SH-SY5Y (cell line): ENCODE results near the gene C14orf119.

Experiments used
- GATA2 ChIP-seq: IDR thresholded peaks from 2 replicates; pipeline ENCODE4 v1.6.1; 2011; ENCODE audit warnings: mild to moderate bottlenecking, low read depth, low read length
- GATA3 ChIP-seq: IDR thresholded peaks from 2 replicates; pipeline ENCODE4 v1.6.1; 2011; ENCODE audit warnings: low read depth, mild to moderate bottlenecking, low read length, moderate library complexity

GRCh38 chr14:23090254-23090636 is 5.1 kb upstream of the C14orf119 start:
- TF ChIP-seq GATA2 (no peak), GATA3 (no peak)
